ENCODE measurements around the gene COL1A1.
A peak's percentile ranks its signal among the peaks of the same experiment; 100 is the strongest.

Gene COL1A1

DNA sequence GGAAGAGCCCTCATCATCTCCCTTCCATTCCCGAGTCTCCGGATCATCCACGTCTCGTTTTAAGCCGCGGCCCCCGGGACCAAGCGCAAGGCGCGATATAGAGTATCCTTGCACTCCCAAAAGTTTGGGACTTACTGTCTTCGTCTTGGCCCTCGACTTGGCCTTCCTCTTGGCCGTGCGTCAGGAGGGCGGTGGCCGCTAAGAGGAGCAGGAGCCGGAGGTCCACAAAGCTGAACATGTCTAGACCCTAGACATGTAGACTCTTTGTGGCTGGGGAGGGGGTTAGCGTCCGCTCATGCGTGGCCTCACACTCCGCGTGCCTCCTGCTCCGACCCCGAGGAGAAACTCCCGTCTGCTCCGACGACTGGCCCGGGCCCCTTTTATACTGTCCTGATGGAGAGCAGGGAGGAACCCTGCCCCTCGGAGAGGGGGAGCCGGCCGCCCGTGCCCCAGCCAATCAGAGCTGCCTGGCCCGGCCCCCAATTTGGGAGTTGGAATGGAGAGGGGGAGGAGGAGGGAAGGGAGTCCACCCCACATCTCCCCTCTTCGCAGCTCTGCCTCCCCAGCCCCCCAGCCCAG is at the start of gene COL1A1:
Gene COL1A1 (minus strand): TSS at position 356 of the 579 bp plus-strand sequence. CDS start 118 bp downstream, at position 238.
- Histone ChIP-seq H3K36me3 (ENCODE audit: control insufficient read depth, insufficient read depth, low read length) (peaks cover 16% of the 10 kb centered on the region), H3K27me3 (ENCODE audit: control insufficient read depth, insufficient read depth, low read length) (peaks cover 7% of the 10 kb centered on the region), H3K4me1 (ENCODE audit: control insufficient read depth, insufficient read depth, low read length) (peaks cover 43% of the 10 kb centered on the region), H3K27ac (ENCODE audit: low read depth, low read length) (peak within 1 kb of the TSS; percentile 94), H3K9ac (ENCODE audit: low read length) (peak within 1 kb of the TSS; percentile 85), H3K4me3 (ENCODE audit: low read length) (peak within 1 kb of the TSS; percentile 72)

DNA sequence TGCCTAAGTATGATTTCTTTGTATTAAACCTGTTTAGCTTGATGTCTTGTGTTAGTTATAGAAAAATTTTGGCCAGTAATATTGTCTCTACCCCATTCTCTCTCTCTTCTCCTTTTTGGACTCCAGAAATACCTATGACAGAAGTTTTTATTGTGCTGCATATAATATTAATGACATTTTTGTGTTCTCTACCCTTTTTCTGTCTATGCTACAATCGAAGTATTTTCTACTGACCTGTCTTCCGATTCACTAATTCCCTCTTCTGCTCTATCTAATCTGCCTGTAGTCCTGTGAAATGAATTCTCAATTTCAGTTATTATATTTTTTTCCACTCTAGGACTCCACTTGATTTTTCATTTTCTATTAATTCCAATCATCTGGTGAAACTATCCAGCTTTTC is 46.8 kb upstream of the COL1A1 start:
- no peaks in the 10 kb centered on the region for H3K4me1 ChIP-seq (ENCODE audit: control insufficient read depth, insufficient read depth, low read length)
- no peaks in the 10 kb centered on the region for H3K36me3 ChIP-seq (ENCODE audit: control insufficient read depth, insufficient read depth, low read length)
- no peak overlapping the region for H3K4me3 ChIP-seq (ENCODE audit: low read length)
- H3K27ac ChIP-seq (ENCODE audit: low read depth, low read length), result no peak overlapping the region
- no peaks in the 10 kb centered on the region for H3K27me3 ChIP-seq (ENCODE audit: control insufficient read depth, insufficient read depth, low read length)
- H3K9ac ChIP-seq (ENCODE audit: low read length), result no peak overlapping the region

DNA sequence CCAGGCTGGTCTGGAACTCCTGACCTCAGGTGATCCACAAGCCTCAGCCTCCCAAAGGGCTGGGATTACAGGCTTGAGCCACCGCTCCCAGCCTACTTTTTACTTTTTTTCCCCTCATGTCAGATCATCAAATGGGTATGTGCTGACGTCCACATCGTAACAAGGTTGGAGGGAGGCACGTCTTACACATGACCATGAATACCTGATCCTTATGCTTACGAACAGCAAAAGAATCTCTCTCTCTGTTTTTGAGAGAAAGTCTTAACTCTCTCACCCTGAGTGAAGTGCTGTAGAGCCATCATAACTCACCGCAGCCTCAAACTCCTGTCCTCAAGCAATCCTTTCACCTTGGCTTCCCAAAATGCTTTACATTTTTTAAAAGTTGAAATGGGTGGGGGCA is 43.3 kb upstream of the COL1A1 start:
- H3K4me3 ChIP-seq (ENCODE audit: low read length), result no peak overlapping the region
- no peaks in the 10 kb centered on the region for H3K36me3 ChIP-seq (ENCODE audit: control insufficient read depth, insufficient read depth, low read length)
- no peaks in the 10 kb centered on the region for H3K27me3 ChIP-seq (ENCODE audit: control insufficient read depth, insufficient read depth, low read length)
- H3K4me1 ChIP-seq (ENCODE audit: control insufficient read depth, insufficient read depth, low read length), result peaks cover 3% of the 10 kb centered on the region
- H3K9ac ChIP-seq (ENCODE audit: low read length), result no peak overlapping the region
- H3K27ac ChIP-seq (ENCODE audit: low read depth, low read length), result no peak overlapping the region

DNA sequence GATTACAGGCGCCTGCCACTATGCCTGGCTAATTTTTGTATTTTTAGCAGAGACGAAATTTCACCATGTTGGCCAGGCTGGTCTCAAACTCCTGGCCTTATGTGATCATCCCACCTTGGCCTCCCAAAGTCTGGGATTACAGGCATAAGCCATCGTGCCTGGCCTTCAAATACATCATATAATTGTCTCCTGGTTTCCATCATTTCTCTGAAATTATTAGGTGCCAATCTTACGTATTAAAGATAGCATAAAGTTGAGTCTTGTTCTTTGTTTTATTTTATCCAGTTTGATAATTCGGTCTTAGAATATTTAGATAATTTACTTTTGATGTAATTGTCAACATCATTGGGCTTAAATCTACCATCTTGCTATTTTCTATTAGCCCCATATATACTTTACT is 40.0 kb upstream of the COL1A1 start:
- Histone ChIP-seq H3K4me3 (ENCODE audit: low read length) (no peak overlapping the region), H3K4me1 (ENCODE audit: control insufficient read depth, insufficient read depth, low read length) (peaks cover 3% of the 10 kb centered on the region), H3K36me3 (ENCODE audit: control insufficient read depth, insufficient read depth, low read length) (no peaks in the 10 kb centered on the region), H3K9ac (ENCODE audit: low read length) (no peak overlapping the region), H3K27ac (ENCODE audit: low read depth, low read length) (no peak overlapping the region), H3K27me3 (ENCODE audit: control insufficient read depth, insufficient read depth, low read length) (no peaks in the 10 kb centered on the region)

DNA sequence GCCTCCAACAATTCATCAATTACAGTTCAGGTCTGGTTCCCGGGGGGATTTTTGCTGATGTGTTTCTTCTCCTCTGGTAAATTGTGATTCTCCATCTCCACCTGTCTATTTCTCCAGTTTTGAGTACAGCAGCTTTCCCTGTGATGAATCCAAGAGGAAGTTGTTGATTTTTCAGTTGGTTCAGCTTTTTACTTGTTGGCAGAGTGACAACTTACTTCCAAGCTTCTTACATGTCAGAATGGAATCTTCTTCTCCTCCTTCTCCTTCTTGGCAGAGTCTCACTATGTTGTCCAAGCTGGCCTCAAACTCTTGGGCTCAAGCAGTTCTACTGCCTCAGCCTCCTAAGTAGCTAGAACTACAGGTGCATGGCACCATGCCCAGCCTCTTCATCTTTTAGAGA is 39.4 kb upstream of the COL1A1 start:
- Histone ChIP-seq H3K36me3 (ENCODE audit: control insufficient read depth, insufficient read depth, low read length) (no peaks in the 10 kb centered on the region), H3K27me3 (ENCODE audit: control insufficient read depth, insufficient read depth, low read length) (no peaks in the 10 kb centered on the region), H3K9ac (ENCODE audit: low read length) (no peak overlapping the region), H3K4me3 (ENCODE audit: low read length) (no peak overlapping the region), H3K27ac (ENCODE audit: low read depth, low read length) (no peak overlapping the region), H3K4me1 (ENCODE audit: control insufficient read depth, insufficient read depth, low read length) (peaks cover 3% of the 10 kb centered on the region)

DNA sequence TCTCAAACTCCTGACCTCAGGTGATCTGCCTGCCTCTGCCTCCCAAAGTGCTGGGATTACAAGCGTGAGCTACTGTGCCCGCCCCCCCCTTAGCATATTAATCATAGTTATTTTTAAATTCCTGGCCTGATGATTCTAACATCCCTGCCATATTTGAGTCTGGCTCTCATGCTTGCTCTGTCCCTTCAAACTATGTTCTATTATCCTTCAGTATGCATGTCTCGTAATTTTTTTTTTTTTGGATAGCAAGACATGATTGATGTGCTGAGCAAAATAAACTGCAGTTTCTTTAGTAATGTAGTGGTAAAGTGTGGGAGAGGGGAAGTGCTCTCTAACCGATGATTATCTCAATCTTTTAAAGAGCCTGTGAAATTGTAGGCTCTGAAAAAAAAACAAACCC is 38.5 kb upstream of the COL1A1 start:
- no peaks in the 10 kb centered on the region for H3K36me3 ChIP-seq (ENCODE audit: control insufficient read depth, insufficient read depth, low read length)
- peaks cover 3% of the 10 kb centered on the region for H3K4me1 ChIP-seq (ENCODE audit: control insufficient read depth, insufficient read depth, low read length)
- no peak overlapping the region for H3K9ac ChIP-seq (ENCODE audit: low read length)
- H3K27ac ChIP-seq (ENCODE audit: low read depth, low read length), result no peak overlapping the region
- no peaks in the 10 kb centered on the region for H3K27me3 ChIP-seq (ENCODE audit: control insufficient read depth, insufficient read depth, low read length)
- H3K4me3 ChIP-seq (ENCODE audit: low read length), result no peak overlapping the region

DNA sequence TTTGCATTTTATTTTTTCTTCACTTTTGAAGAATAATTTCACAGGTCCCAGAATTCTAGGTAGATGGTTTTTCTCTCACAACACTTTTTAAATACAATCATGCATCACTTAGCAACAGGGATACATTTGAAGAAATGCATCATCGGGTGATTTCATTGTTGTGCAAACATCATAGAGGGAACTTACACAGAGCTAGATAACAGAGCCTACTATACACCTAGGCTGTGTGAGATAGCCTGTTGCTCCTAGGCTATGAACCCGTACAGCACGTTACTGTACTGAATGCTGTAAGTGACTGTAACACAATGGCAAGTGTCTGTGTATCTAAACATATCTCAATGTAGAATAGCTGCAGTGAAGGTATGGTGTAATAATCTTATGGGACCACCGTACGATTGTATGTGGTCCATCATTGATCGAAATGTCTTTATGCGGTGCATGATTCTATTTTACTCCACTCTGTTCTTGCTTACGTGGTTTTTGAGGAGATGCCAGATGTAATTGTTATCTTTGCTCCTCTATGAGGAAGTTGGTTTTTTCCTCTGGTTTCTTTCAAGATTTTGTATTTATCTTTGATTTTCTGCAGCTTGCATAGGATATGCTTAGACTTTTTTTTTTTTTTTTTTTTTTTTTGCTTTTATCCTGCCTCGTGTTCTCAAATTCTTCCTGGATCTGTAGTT is 37.3 kb upstream of the COL1A1 start:
- Histone ChIP-seq H3K36me3 (ENCODE audit: control insufficient read depth, insufficient read depth, low read length) (no peaks in the 10 kb centered on the region), H3K4me1 (ENCODE audit: control insufficient read depth, insufficient read depth, low read length) (peaks cover 3% of the 10 kb centered on the region), H3K4me3 (ENCODE audit: low read length) (no peak overlapping the region), H3K27me3 (ENCODE audit: control insufficient read depth, insufficient read depth, low read length) (no peaks in the 10 kb centered on the region), H3K27ac (ENCODE audit: low read depth, low read length) (no peak overlapping the region), H3K9ac (ENCODE audit: low read length) (no peak overlapping the region)

DNA sequence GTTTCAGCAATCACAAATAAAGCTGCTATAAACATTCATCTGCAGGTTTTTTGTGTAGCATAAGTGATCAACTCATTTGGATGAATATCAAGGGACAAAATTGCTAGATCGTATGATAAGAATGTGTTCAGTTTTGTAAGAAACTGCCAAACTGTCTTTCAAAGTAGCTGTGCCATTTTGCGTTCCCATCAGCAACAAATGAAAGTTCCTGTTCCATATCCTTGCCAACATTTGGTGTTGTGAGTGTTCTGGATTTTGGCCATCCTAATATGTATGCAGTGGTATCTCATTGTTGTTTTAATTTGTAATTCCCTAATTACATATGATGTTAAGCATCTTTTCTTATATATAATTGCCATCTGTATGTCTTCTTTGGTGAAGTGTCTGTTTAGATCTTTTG is 36.5 kb upstream of the COL1A1 start:
- H3K27me3 ChIP-seq (ENCODE audit: control insufficient read depth, insufficient read depth, low read length), result no peaks in the 10 kb centered on the region
- no peak overlapping the region for H3K4me3 ChIP-seq (ENCODE audit: low read length)
- no peak overlapping the region for H3K9ac ChIP-seq (ENCODE audit: low read length)
- H3K27ac ChIP-seq (ENCODE audit: low read depth, low read length), result no peak overlapping the region
- H3K4me1 ChIP-seq (ENCODE audit: control insufficient read depth, insufficient read depth, low read length), result peaks cover 3% of the 10 kb centered on the region
- H3K36me3 ChIP-seq (ENCODE audit: control insufficient read depth, insufficient read depth, low read length), result no peaks in the 10 kb centered on the region

DNA sequence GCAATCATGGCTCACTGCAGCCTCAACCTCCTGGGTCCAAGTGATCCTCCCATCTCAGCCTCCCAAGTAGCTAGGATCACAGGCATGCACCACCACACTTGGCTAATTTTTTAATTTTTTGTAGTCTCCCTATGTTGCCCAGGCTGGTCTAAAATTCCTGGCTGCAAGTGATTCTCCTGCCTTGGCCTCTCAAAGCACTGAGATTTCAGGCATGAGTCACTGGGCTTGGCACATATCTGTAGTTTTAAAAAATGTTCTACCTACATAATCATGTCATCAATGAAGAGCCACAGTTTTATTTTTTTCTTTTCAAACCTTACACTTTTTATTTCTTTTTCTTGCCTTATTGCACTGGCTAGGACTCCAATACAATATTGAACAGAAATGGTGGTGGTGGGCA is 33.1 kb upstream of the COL1A1 start:
- H3K27ac ChIP-seq (ENCODE audit: low read depth, low read length), result no peak overlapping the region
- H3K4me3 ChIP-seq (ENCODE audit: low read length), result no peak overlapping the region
- H3K27me3 ChIP-seq (ENCODE audit: control insufficient read depth, insufficient read depth, low read length), result no peaks in the 10 kb centered on the region
- H3K36me3 ChIP-seq (ENCODE audit: control insufficient read depth, insufficient read depth, low read length), result no peaks in the 10 kb centered on the region
- H3K9ac ChIP-seq (ENCODE audit: low read length), result no peak overlapping the region
- H3K4me1 ChIP-seq (ENCODE audit: control insufficient read depth, insufficient read depth, low read length), result no peaks in the 10 kb centered on the region

DNA sequence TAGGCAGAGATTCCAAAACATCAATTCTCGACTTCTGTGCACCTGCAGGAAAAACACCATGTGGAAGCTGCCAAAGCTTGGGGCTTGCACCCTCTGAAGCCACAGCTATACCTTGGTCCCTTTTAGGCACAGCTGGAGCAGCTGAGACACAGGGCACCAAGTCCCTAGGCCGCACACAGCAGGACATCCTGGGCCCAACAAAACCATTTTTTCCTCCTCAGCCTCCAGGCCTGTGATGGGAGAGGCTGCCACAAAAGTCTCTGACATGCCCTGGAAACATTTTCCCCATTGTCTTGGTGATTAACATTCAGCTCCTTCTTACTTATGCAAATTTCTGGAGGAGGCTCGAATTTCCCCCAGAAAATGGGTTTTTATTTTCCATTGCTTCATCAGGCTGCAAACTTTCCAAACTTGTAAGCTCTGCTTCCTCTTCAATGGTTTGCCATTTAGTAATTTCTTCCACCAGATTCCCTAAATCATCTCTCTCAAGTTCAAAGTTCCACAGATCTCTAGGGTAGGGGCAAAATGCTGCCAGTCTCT is 24.3 kb upstream of the COL1A1 start:
- H3K27me3 ChIP-seq (ENCODE audit: control insufficient read depth, insufficient read depth, low read length), result no peaks in the 10 kb centered on the region
- H3K4me1 ChIP-seq (ENCODE audit: control insufficient read depth, insufficient read depth, low read length), result peaks cover 7% of the 10 kb centered on the region
- no peak overlapping the region for H3K9ac ChIP-seq (ENCODE audit: low read length)
- no peak overlapping the region for H3K27ac ChIP-seq (ENCODE audit: low read depth, low read length)
- H3K4me3 ChIP-seq (ENCODE audit: low read length), result no peak overlapping the region
- no peaks in the 10 kb centered on the region for H3K36me3 ChIP-seq (ENCODE audit: control insufficient read depth, insufficient read depth, low read length)

DNA sequence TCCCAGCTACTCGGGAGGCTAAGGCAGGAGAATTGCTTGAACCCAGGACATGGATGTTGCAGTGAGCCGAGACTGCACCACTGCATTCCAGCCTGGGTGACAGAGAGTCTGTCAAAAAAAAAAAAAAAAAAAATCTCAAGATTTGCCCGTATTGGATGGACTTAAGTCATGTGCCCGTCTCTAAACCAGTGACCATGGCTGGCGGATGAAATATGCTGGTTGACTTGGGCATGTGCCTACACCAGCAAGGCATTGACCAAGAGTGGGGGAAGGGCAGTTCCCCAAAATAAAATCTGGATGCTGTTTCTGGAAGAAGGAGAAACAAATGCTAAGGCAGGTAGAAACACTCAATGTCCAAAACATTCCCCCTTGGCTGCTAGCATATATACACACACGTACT is 21.5 kb upstream of the COL1A1 start:
- H3K27me3 ChIP-seq (ENCODE audit: control insufficient read depth, insufficient read depth, low read length), result no peaks in the 10 kb centered on the region
- no peak overlapping the region for H3K4me3 ChIP-seq (ENCODE audit: low read length)
- H3K27ac ChIP-seq (ENCODE audit: low read depth, low read length), result no peak overlapping the region
- H3K9ac ChIP-seq (ENCODE audit: low read length), result no peak overlapping the region
- no peaks in the 10 kb centered on the region for H3K36me3 ChIP-seq (ENCODE audit: control insufficient read depth, insufficient read depth, low read length)
- H3K4me1 ChIP-seq (ENCODE audit: control insufficient read depth, insufficient read depth, low read length), result peaks cover 21% of the 10 kb centered on the region

DNA sequence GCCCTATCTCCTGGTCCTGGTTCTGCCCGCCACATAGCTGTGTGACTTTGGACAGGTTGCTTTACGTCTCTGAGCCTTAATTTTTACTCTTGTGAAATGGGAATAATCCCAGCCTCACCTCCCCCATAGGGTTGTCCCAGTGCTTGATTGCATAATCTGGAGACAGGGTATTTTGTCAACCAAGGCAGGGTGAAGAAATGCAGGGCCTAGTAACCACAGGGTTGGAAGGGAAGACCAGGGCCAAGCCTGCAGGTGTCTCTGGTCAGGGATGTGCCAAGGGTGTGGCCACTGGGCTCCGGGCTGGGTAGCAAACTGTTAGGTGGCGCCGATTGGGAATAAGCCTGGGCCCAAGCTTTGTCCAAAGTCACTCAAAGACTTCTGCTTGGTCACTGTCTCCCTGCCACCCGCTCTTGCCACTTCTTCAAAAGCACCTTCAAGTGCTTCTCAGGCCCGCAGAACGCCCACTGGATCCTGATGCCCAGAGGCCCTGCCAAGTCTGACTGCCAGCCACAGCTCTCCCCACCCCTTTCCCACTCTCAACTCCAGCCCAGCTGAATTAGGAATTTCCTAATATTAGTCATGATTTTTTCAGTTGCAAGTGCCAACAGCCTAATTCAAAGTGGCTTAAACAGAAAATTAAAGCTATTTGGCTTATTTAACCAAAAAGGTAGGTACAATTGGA is 20.6 kb upstream of the COL1A1 start:
- no peak overlapping the region for H3K9ac ChIP-seq (ENCODE audit: low read length)
- no peak overlapping the region for H3K27ac ChIP-seq (ENCODE audit: low read depth, low read length)
- H3K27me3 ChIP-seq (ENCODE audit: control insufficient read depth, insufficient read depth, low read length), result no peaks in the 10 kb centered on the region
- H3K4me3 ChIP-seq (ENCODE audit: low read length), result no peak overlapping the region
- H3K36me3 ChIP-seq (ENCODE audit: control insufficient read depth, insufficient read depth, low read length), result no peaks in the 10 kb centered on the region
- H3K4me1 ChIP-seq (ENCODE audit: control insufficient read depth, insufficient read depth, low read length), result peaks cover 21% of the 10 kb centered on the region
